Cardiac fibroblast (primary cell): ENCODE measurements around the gene UHMK1.
A peak's percentile ranks its signal among the peaks of the same experiment; 100 is the strongest.
"Not testable (repeated sequence)": the region's sequence is repeated elsewhere in the genome, so short reads cannot be mapped to it uniquely, and the experiment has no call there.

Experiments
- DNase-seq, 2 donors: peaks; one replicate each; pipeline versions ENCODE4 v3.0.0 to v3.0.0-alpha.2; 2010; ENCODE audit warnings: low read depth in 2 of 2
- H3K4me3 ChIP-seq, 2 donors: replicated peaks in 1 of 2; 1 replicate in 1 of 2; 2 replicates in 1 of 2; pipeline ENCODE4 v1.5.1; 2011; ENCODE audit warnings: low read depth in 2 of 2, low read length in 2 of 2, mild to moderate bottlenecking in 2 of 2, moderate library complexity in 1 of 2
- TF ChIP-seq, protein P1 (sequence below): IDR thresholded peaks from one replicate; pipeline ENCODE4 v1.5.1; 2011; ENCODE audit warnings: low read depth, mild to moderate bottlenecking, low read length, inconsistent platforms

UHMK1 gene

DNA sequence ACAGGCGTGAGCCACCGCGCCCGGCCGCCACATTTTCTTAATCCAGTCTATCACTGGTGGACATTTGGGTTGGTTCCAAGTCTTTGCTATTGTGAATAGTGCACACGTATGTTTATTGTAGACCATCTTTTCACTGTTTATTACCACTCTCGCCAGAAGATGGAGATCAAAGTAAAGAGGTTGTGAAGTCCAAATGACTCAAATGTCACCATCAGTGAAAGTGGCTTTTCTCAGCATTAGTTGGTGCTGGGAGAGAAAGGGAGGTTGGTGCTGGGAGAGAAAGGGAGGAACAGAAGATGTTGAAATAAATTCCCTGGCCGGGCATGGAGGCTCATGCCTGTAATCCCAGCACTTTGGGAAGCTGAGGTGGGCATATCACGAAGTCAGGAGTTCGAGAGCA lies 10.4 kb upstream of the UHMK1 start:
- H3K4me3 ChIP-seq: no peak overlapping the region
- TF ChIP-seq, protein P1, sequence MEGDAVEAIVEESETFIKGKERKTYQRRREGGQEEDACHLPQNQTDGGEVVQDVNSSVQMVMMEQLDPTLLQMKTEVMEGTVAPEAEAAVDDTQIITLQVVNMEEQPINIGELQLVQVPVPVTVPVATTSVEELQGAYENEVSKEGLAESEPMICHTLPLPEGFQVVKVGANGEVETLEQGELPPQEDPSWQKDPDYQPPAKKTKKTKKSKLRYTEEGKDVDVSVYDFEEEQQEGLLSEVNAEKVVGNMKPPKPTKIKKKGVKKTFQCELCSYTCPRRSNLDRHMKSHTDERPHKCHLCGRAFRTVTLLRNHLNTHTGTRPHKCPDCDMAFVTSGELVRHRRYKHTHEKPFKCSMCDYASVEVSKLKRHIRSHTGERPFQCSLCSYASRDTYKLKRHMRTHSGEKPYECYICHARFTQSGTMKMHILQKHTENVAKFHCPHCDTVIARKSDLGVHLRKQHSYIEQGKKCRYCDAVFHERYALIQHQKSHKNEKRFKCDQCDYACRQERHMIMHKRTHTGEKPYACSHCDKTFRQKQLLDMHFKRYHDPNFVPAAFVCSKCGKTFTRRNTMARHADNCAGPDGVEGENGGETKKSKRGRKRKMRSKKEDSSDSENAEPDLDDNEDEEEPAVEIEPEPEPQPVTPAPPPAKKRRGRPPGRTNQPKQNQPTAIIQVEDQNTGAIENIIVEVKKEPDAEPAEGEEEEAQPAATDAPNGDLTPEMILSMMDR: no peak
- DNase-seq: no peak

DNA sequence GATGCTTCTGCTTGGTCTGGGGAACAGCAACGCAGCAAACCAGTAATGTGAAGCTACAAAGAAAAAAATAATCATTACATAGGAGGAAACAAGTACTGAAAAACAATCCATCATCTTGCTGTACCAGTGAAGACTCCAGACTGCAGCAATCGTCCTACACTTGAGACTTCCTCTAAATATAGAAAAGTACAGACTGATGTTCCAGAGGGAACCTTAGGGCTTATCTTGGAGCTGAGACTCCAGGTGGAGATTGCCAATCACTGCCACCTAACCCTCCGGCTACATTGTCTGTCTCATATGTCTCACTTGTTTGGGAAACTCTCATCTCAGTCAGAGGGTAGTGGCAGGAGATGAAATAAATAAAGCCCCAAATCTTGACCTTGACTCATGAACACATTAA lies 9.4 kb upstream of the UHMK1 start:
- TF ChIP-seq, protein P1: no peak
- DNase-seq: no peak
- H3K4me3 ChIP-seq: no peak overlapping the region

DNA sequence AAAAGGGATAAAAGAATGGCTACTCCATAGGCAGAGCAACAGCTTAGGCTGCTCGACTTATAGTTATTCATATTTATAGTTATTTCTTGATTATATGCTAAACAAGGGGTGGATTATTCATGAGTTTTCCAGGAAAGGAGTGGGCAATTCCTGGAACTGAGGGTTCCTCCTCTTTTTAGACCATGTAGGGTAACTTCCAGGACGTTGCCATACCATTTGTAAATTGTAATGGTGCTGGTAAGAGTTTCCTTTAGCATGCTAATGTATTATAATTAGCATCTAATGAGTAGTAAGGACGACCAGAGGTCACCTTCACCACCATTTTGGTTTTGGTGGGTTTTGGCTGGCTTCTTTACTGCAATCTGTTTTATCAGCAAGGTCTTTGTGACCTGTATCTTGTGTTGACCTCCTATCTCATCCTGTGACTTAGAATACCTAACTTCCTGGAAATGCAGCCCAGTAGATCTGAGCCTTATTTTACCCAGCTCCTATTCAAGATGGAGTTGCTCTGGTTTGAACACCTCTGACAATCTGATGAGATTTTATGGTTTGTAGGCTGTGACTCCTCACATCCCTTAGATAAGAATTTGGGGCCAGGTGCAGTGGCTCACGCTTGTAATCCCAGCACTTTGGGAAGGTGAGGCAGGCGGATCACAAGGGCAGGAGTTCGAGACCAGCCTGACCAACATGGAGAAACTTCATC lies 1.9 kb upstream of the UHMK1 start:
- H3K4me3 ChIP-seq, DNase-seq: not testable (repeated sequence)

DNA sequence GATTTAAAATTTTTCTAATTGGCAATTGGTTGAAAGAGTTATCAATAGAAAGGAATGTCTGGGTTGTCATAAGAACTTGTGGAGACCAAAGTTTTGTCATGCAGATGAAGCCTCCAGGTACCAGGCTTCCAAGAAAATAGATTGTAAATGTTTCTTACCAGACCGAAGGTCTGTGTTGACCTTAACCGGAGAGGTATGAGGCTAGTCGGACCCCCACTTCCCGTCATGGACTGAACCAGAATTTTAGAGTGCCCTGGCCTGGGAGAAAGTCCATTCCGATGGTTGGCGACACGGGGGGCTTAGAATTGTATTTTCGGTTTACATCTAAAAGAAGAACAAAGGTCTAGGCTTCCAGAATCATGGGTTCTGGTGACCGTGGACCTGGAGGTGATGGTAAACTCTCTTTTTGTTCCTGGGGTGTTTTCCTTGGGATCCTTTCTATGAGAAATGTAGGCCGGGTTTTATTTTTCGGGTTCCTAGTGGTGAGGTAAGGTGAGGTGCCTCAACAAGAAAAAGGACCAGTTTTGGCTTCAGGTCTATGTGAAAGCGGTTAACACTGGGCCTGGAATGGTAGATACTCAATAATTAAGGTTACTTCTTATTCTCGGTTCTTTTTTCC lies 405 bp upstream of the UHMK1 start:
- peak overlapping the region; percentile 82 to 96 for H3K4me3 ChIP-seq
- no peak for DNase-seq
- TF ChIP-seq, protein P1: no peak

DNA sequence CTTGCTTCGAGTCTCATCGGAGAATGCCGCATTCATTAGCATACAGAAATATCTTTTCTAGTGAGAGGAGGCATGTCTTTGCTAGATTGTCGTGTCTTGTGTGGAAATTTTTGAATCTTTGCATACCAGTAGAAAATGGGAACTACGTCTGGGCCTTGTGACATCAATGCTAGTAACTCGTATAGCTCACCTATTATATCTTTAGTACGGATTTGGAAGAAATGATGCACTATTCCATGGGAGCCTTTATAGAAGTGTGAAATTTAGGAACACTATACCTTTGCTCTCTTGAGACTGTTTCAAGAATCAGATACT lies 835 bp downstream of the UHMK1 start:
- peak overlapping the region; percentile 82 to 96 for H3K4me3 ChIP-seq
- peak; percentile 17 to 25 for DNase-seq
- TF ChIP-seq, protein P1: no peak

DNA sequence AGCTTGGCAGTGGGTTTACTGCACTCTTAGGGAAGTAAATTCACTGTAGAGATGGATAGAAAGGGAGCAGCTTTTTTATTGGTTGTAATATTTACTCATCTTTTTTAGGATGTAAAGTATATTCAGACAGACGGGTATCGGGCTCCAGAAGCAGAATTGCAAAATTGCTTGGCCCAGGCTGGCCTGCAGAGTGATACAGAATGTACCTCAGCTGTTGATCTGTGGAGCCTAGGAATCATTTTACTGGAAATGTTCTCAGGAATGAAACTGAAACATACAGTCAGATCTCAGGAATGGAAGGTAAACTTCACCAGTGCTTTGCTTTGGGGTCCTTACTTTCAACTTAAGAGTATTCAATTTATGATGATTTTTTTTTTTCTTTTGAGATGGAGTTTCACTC lies 3.2 kb downstream of the UHMK1 start:
- DNase-seq: peak; percentile 6 to 18
- TF ChIP-seq, protein P1: no peak
- H3K4me3 ChIP-seq: no peak overlapping the region

DNA sequence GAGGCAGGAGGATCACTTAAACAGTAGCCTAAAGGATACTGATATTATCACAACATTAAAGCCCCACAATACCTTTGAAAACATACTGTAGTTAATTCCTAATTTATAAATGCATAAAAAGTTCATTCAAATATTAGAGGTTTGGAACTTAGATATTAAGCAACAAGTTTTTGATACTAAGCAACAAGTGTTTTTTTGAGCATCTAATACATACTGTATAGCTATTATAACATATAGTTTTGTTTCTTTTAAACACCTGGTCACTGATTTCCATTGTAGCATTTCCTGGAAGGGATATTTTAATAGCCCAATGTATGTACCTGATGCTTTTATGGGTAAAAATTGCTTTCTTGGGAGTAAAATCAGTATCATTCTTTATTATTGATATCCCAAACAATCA lies 4.5 kb downstream of the UHMK1 start:
- no peak for DNase-seq
- no peak overlapping the region for H3K4me3 ChIP-seq
- TF ChIP-seq, protein P1: no peak
